WTC11 (cell line): ENCODE results near the gene NNAT. TPM values are rescaled to one million over a fixed set of nuclear protein-coding genes. Genes with fewer than 3 reads are reported as not detected.
A peak's percentile ranks its signal among the peaks of the same experiment; 100 is the strongest.

Experiments
- ATAC-seq: fragments of 200-7000 bp; cut with Tn5 transposase; 2 replicates; pipeline ENCODE4 v1.10.0; 2021; ENCODE audit warnings: mild to moderate bottlenecking, moderate library complexity
- CTCF ChIA-PET: fragments of 300-600 bp; sonication (Branson Sonifier 250); formaldehyde crosslinking; loops from one replicate; lab custom pipeline; 2021; ENCODE audit warnings: antibody characterized with exemption; lab: Charles Lee
- POLR2A ChIA-PET: fragments of 350-600 bp; sonication (Branson Sonifier 250); formaldehyde crosslinking; loops from one replicate; lab custom pipeline; 2021; ENCODE audit warnings: antibody characterized with exemption; lab: Charles Lee
- DNase-seq: peaks from one replicate; pipeline ENCODE4 v3.0.0; 2021; ENCODE audit warnings: low spot score
- H3K27ac Mint-ChIP-seq: 2 replicates; pipeline ENCODE4 v1.8.0; 2021; ENCODE audit warnings: mixed read lengths
- H3K27me3 Mint-ChIP-seq: 2 replicates; pipeline ENCODE4 v1.8.0; 2021; ENCODE audit warnings: low read depth, mild to moderate bottlenecking, moderate library complexity, mixed read lengths
- H3K36me3 Mint-ChIP-seq: 2 replicates; pipeline ENCODE4 v1.8.0; 2021; ENCODE audit warnings: mixed read lengths
- H3K4me1 Mint-ChIP-seq: 2 replicates; pipeline ENCODE4 v1.8.0; 2022; ENCODE audit warnings: mixed read lengths
- H3K4me3 Mint-ChIP-seq: 2 replicates; pipeline ENCODE4 v1.8.0; 2021; ENCODE audit warnings: mild to moderate bottlenecking, moderate library complexity, mixed read lengths
- H3K9me3 Mint-ChIP-seq: 2 replicates; pipeline ENCODE4 v1.8.0; 2021; ENCODE audit warnings: mixed read lengths
- CBFB ChIP-seq: sonication (generic); formaldehyde crosslinking; IDR thresholded peaks from 2 replicates; pipeline ENCODE4 v1.8.1; 2022; ENCODE audit warnings: mild to moderate bottlenecking, low read depth, missing genetic modification reagents
- ELF4 ChIP-seq: sonication (generic); formaldehyde crosslinking; IDR thresholded peaks from 2 replicates; pipeline ENCODE4 v1.8.1; 2022; ENCODE audit warnings: low read depth, mild to moderate bottlenecking, moderate library complexity, missing genetic modification reagents
- EMX1 ChIP-seq: fragments of 250-450 bp; sonication (Bioruptor Pico); IDR thresholded peaks from 2 replicates; pipeline ENCODE4 v1.8.0; 2021; ENCODE audit warnings: mild to moderate bottlenecking
- GRHL2 ChIP-seq: fragments of 250-450 bp; sonication (Bioruptor Pico); IDR thresholded peaks from 2 replicates; pipeline ENCODE4 v1.8.0; 2022; ENCODE audit warnings: mild to moderate bottlenecking, moderate library complexity; ENCODE audit not compliant: insufficient replicate concordance, severe bottlenecking
- HMGA2 ChIP-seq: fragments of 250-450 bp; sonication (Bioruptor Pico); IDR thresholded peaks from 2 replicates; pipeline ENCODE4 v1.4.0; 2021; ENCODE audit warnings: mild to moderate bottlenecking, moderate library complexity
- KAT7 ChIP-seq: sonication (generic); formaldehyde crosslinking; IDR thresholded peaks from 2 replicates; pipeline ENCODE4 v1.8.1; 2023; ENCODE audit warnings: missing genetic modification reagents, mild to moderate bottlenecking, borderline replicate concordance
- NFATC4 ChIP-seq: fragments of 250-450 bp; sonication (Bioruptor Pico); IDR thresholded peaks from 2 replicates; pipeline ENCODE4 v1.9.0; 2021; ENCODE audit warnings: mild to moderate bottlenecking
- NR1H2 ChIP-seq: sonication (generic); formaldehyde crosslinking; IDR thresholded peaks from 2 replicates; pipeline ENCODE4 v1.9.0; 2021; ENCODE audit warnings: mild to moderate bottlenecking, moderate library complexity, missing genetic modification reagents
- NR3C1 ChIP-seq: sonication (generic); formaldehyde crosslinking; conservative IDR thresholded peaks from 2 replicates; pipeline ENCODE4 v1.8.1; 2023; ENCODE audit warnings: low read depth, mild to moderate bottlenecking, missing genetic modification reagents
- SMAD3 ChIP-seq: sonication (generic); formaldehyde crosslinking; IDR thresholded peaks from 2 replicates; pipeline ENCODE4 v1.8.0; 2022; ENCODE audit warnings: missing genetic modification reagents, mild to moderate bottlenecking, borderline replicate concordance
- TCF7 ChIP-seq: sonication (generic); formaldehyde crosslinking; IDR thresholded peaks from 2 replicates; pipeline ENCODE4 v1.8.0; 2022; ENCODE audit warnings: mild to moderate bottlenecking, low read depth, missing genetic modification reagents, moderate library complexity
- TEAD4 ChIP-seq: sonication (generic); formaldehyde crosslinking; IDR thresholded peaks from 2 replicates; pipeline ENCODE4 v1.8.0; 2022; ENCODE audit warnings: mild to moderate bottlenecking, missing genetic modification reagents
- ZNF219 ChIP-seq: sonication (generic); formaldehyde crosslinking; IDR thresholded peaks from 2 replicates; pipeline ENCODE4 v1.8.0; 2023; ENCODE audit warnings: missing genetic modification reagents, mild to moderate bottlenecking, borderline replicate concordance
- ZNF317 ChIP-seq: sonication (generic); formaldehyde crosslinking; IDR thresholded peaks from 2 replicates; pipeline ENCODE4 v1.8.1; 2023; ENCODE audit warnings: low read depth, mild to moderate bottlenecking, moderate library complexity, missing genetic modification reagents, borderline replicate concordance
- ZNF396 ChIP-seq: fragments of 250-450 bp; sonication (Bioruptor Pico); IDR thresholded peaks from 2 replicates; pipeline ENCODE4 v1.8.0; 2021; ENCODE audit warnings: mild to moderate bottlenecking, moderate library complexity, borderline replicate concordance
- ZNF416 ChIP-seq: fragments of 250-450 bp; sonication (Bioruptor Pico); IDR thresholded peaks from 2 replicates; pipeline ENCODE4 v1.9.0; 2021; ENCODE audit warnings: mild to moderate bottlenecking, inconsistent platforms
- total RNA-seq: library from RNA; stranded (reverse); gene quantifications from 3 replicates; pipeline ENCODE4 v1.2.3, GENCODE V29; 2021
- TF ChIP-seq, protein P1 (sequence below): sonication (generic); formaldehyde crosslinking; IDR thresholded peaks from 2 replicates; pipeline ENCODE4 v1.8.0; 2022; ENCODE audit warnings: mild to moderate bottlenecking, missing genetic modification reagents
- TF ChIP-seq, protein P2 (sequence below): sonication (generic); formaldehyde crosslinking; IDR thresholded peaks from 2 replicates; pipeline ENCODE4 v1.8.1; 2022; ENCODE audit warnings: low read depth, mild to moderate bottlenecking, moderate library complexity, missing genetic modification reagents, borderline replicate concordance
- TF ChIP-seq, protein P3 (sequence below): fragments of 250-450 bp; sonication (Bioruptor Pico); IDR thresholded peaks from 2 replicates; pipeline ENCODE4 v1.9.0; 2021; ENCODE audit warnings: mild to moderate bottlenecking
- TF ChIP-seq, protein P4 (sequence below): sonication (generic); formaldehyde crosslinking; IDR thresholded peaks from 2 replicates; pipeline ENCODE4 v1.8.0; 2023; ENCODE audit warnings: missing genetic modification reagents
- TF ChIP-seq, protein P5 (sequence below): sonication (generic); formaldehyde crosslinking; IDR thresholded peaks from 2 replicates; pipeline ENCODE4 v1.8.1; 2022; ENCODE audit warnings: mild to moderate bottlenecking, missing genetic modification reagents, moderate library complexity, borderline replicate concordance
- TF ChIP-seq, protein P6 (sequence below): sonication (generic); formaldehyde crosslinking; IDR thresholded peaks from 2 replicates; pipeline ENCODE4 v1.8.0; 2023; ENCODE audit warnings: mild to moderate bottlenecking, missing genetic modification reagents

Gene NNAT
- total RNA-seq, 1 experiment from 2014 or later = 90.0 TPM

DNA sequence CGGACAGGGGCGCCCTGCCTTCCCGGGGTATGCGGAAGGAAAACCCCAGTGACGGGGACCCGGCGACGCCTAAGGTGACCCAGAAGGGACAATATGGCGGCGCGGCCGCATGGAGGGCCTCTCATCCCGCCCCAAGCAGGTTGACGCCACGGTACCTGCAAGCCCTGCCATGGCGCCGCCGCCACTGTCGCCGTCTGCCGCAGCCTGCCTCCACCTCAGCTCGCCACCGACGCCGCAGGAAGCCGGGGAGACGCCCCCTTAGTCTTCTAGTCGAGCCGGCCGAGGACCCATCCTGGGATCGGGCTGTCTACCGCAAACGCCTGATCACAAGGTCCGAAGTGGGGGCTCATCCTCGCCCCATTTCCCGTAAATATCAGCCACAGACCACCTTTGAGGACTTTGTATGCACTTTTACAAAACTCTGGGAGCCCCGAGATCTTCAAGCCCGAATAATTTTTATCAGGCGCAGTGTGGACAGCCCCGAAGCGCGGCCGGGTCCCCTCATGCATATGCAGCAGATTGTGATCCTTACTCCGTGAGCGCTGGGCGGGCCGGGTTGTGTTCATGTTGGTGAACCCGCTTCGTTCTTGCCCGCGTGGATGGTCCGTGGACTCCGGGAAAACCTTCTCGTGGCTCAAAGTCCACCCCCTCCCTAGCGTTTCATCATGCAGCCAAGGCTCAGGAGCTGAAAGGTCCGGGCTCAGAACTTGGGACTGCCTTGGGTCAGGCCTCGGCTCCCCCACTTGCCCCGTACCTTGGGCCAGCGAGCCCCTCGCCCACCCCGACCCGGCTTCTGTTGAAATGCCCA lies 6.8 kb downstream of the NNAT start, which contains the start of gene BLCAP (continued):
- TF ChIP-seq TEAD4 (CRISPR knock-in tag) (0 out of 2 replicates have a peak, but pooled peaks have one; percentile 36), NR1H2 (no peak), HMGA2 (CRISPR knock-in tag) (no peak), EMX1 (CRISPR knock-in tag) (no peak), NR3C1 (CRISPR knock-in tag) (no peak)
- TF ChIP-seq, protein P1, sequence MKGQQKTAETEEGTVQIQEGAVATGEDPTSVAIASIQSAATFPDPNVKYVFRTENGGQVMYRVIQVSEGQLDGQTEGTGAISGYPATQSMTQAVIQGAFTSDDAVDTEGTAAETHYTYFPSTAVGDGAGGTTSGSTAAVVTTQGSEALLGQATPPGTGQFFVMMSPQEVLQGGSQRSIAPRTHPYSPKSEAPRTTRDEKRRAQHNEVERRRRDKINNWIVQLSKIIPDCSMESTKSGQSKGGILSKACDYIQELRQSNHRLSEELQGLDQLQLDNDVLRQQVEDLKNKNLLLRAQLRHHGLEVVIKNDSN (CRISPR knock-in tag) = 0 out of 2 replicates have a peak, but pooled peaks have one; percentile 9
- TF ChIP-seq, protein P2, sequence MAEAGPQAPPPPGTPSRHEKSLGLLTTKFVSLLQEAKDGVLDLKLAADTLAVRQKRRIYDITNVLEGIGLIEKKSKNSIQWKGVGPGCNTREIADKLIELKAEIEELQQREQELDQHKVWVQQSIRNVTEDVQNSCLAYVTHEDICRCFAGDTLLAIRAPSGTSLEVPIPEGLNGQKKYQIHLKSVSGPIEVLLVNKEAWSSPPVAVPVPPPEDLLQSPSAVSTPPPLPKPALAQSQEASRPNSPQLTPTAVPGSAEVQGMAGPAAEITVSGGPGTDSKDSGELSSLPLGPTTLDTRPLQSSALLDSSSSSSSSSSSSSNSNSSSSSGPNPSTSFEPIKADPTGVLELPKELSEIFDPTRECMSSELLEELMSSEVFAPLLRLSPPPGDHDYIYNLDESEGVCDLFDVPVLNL (CRISPR knock-in tag) = no peak
- TF ChIP-seq, all 79 proteins: peak for 13

DNA sequence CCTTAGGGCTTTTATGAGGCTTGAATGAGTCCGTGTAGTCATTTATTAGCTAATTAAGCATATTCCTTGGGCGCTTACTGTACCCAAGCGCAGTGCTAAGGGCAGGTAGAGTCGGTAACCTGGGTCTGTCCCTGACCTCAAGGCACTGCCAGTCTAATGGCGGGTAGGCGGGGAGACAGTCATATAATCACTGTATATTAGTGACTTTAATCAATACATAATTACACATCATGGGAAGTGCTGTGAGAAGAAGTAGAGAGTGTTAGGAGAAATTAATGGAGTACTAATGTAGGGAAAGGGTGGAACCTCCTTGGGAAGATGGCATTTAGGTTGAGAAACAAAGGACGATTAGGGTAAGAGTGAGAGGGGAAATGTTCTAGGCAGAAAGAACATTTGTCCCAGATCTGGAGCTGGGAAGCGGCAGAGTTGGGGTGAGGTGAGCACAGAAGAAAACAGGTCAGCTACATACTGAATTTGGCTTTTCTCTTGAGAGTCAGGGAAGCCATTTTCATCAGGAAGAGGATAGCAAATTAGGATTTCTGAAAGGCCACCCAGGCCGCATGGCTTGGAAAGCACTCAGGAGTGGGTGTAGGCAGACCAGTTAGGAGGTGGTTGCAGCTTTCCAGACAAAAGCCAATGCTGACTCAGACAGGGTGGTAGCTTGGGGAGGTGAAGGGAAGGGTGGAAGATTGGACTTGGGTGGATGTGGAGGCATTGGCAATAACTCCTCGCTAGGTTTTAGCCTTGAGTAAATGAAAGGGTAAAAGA lies 7.6 kb downstream of the NNAT start:
- Mint-ChIP-seq H3K27ac (peak overlapping the region; percentile 6), H3K27me3 (no peaks in the 10 kb centered on the region; the same call in 1 of the 2 replicates), H3K36me3 (peaks cover 3% of the 10 kb centered on the region; the same call in 1 of the 2 replicates), H3K9me3 (no peaks in the 10 kb centered on the region), H3K4me3 (peak overlapping the region; percentile 87), H3K4me1 (peaks cover 41% of the 10 kb centered on the region)
- CTCF ChIA-PET = interaction anchor here (1.4 to 2.7 kb wide), 3 partner anchors 15 to 253 kb away, joined by 4 to 12 read pairs (median 4); no protein-coding TSS in a partner anchor
- DNase-seq (no peak), ATAC-seq (peak; percentile 1; the same call in 1 of the 2 replicates)
- TF ChIP-seq ZNF317 (CRISPR knock-in tag) = no peak
- TF ChIP-seq NFATC4 (CRISPR knock-in tag) = no peak
- no peak for TF ChIP-seq ZNF219
- TF ChIP-seq KAT7 = no peak
- POLR2A ChIA-PET = no interaction called here

DNA sequence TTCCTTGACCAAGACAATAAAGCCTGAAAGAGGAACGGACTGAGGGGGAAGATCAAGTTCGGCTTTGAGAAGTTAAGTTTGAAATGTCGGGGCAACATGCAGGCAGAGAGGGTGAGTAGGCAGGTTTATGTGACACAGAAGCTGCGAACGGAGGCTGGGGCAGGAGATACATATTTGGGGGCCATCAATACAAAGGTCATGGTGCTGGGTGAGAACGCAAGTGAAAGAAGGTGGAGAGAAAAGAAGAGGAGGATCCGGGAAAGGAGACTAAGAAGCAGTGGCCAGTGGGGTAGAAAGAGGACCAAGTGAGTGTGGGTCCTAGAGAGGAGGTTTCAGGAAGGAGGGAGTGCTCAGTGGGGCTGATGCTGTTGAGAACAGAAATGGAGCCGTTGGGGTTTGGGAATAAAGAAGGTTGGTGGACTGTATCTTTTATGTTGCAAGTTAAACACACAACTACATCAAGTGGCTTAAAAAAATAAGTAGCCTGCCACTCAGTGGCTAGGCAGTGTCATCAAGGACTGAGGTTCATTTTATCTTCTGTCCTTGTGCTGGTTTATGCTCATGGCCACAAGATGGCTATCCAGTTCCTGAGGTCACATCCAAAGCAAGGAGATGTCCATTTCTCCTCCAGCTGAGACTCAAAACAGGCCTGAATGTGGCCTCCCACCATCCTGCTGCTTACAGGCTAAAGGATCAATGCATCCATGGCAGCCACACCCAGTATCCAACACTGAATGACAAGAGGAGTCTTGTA lies 8.3 kb downstream of the NNAT start:
- ChIA-PET POLR2A (no interaction called here), CTCF (interaction anchor here (0.7 to 2.7 kb wide), 2 partner anchors 133 to 145 kb away, joined by 3 to 12 read pairs; no protein-coding TSS in a partner anchor)
- ATAC-seq (no peak), DNase-seq (no peak)
- Mint-ChIP-seq H3K9me3 (no peaks in the 10 kb centered on the region), H3K4me1 (peaks cover 36% of the 10 kb centered on the region), H3K27ac (peak overlapping the region; percentile 30; the same call in 1 of the 2 replicates), H3K27me3 (no peaks in the 10 kb centered on the region; the same call in 1 of the 2 replicates), H3K36me3 (peaks cover 3% of the 10 kb centered on the region; the same call in 1 of the 2 replicates), H3K4me3 (peak overlapping the region; percentile 87)
- TF ChIP-seq KAT7 = no peak
- no peak for TF ChIP-seq ZNF416
- TF ChIP-seq ZNF396 (CRISPR knock-in tag) = no peak
- TF ChIP-seq, protein P3, sequence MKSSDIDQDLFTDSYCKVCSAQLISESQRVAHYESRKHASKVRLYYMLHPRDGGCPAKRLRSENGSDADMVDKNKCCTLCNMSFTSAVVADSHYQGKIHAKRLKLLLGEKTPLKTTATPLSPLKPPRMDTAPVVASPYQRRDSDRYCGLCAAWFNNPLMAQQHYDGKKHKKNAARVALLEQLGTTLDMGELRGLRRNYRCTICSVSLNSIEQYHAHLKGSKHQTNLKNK (CRISPR knock-in tag) = no peak
- TF ChIP-seq TCF7 (CRISPR knock-in tag) = no peak
- TF ChIP-seq ELF4 (CRISPR knock-in tag) = no peak
- no peak for TF ChIP-seq CBFB (CRISPR knock-in tag)
- TF ChIP-seq, protein P4, sequence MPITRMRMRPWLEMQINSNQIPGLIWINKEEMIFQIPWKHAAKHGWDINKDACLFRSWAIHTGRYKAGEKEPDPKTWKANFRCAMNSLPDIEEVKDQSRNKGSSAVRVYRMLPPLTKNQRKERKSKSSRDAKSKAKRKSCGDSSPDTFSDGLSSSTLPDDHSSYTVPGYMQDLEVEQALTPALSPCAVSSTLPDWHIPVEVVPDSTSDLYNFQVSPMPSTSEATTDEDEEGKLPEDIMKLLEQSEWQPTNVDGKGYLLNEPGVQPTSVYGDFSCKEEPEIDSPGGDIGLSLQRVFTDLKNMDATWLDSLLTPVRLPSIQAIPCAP (CRISPR knock-in tag) = no peak
- TF ChIP-seq, protein P5, sequence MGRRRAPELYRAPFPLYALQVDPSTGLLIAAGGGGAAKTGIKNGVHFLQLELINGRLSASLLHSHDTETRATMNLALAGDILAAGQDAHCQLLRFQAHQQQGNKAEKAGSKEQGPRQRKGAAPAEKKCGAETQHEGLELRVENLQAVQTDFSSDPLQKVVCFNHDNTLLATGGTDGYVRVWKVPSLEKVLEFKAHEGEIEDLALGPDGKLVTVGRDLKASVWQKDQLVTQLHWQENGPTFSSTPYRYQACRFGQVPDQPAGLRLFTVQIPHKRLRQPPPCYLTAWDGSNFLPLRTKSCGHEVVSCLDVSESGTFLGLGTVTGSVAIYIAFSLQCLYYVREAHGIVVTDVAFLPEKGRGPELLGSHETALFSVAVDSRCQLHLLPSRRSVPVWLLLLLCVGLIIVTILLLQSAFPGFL (CRISPR knock-in tag) = no peak
- TF ChIP-seq, protein P6, sequence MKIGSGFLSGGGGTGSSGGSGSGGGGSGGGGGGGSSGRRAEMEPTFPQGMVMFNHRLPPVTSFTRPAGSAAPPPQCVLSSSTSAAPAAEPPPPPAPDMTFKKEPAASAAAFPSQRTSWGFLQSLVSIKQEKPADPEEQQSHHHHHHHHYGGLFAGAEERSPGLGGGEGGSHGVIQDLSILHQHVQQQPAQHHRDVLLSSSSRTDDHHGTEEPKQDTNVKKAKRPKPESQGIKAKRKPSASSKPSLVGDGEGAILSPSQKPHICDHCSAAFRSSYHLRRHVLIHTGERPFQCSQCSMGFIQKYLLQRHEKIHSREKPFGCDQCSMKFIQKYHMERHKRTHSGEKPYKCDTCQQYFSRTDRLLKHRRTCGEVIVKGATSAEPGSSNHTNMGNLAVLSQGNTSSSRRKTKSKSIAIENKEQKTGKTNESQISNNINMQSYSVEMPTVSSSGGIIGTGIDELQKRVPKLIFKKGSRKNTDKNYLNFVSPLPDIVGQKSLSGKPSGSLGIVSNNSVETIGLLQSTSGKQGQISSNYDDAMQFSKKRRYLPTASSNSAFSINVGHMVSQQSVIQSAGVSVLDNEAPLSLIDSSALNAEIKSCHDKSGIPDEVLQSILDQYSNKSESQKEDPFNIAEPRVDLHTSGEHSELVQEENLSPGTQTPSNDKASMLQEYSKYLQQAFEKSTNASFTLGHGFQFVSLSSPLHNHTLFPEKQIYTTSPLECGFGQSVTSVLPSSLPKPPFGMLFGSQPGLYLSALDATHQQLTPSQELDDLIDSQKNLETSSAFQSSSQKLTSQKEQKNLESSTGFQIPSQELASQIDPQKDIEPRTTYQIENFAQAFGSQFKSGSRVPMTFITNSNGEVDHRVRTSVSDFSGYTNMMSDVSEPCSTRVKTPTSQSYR (CRISPR knock-in tag) = no peak
- no peak for TF ChIP-seq SMAD3 (CRISPR knock-in tag)
- no peak for TF ChIP-seq GRHL2 (CRISPR knock-in tag)
